Right atrium auricular region (tissue), 2 donors: ENCODE data around the gene HADHB. TPM values are rescaled to one million over a fixed set of nuclear protein-coding genes. Genes with fewer than 3 reads are reported as not detected.
"Not testable (repeated sequence)": the region's sequence is repeated elsewhere in the genome, so short reads cannot be mapped to it uniquely, and the experiment has no call there.

ENCODE experiments used
- DNase-seq: peaks from one replicate; pipeline ENCODE4 v3.0.0-alpha.2; 2019; ENCODE audit warnings: low spot score
- H3K27ac ChIP-seq, 2 donors: fragments of 200-600 bp; sonication (generic); 1 replicate in 1 of 2; 2 replicates in 1 of 2; pipeline ENCODE4 v1.5.1; 2016 to 2019
- H3K27me3 ChIP-seq, 2 donors: fragments of 200-600 bp; sonication (generic); one replicate each; pipeline versions ENCODE4 v1.5.1 to v1.6.0; 2017 to 2019
- H3K36me3 ChIP-seq: fragments of 200-600 bp; sonication (generic); one replicate; pipeline ENCODE4 v1.5.1; 2016
- H3K4me1 ChIP-seq, 2 donors: fragments of 200-600 bp; sonication (generic); one replicate each; pipeline versions ENCODE4 v1.5.1 to v1.6.0; 2017 to 2019
- H3K4me3 ChIP-seq, 2 donors: fragments of 200-600 bp; sonication (generic); 1 replicate in 1 of 2; 2 replicates in 1 of 2; pipeline ENCODE4 v1.5.1; 2017 to 2019; ENCODE audit warnings: mild to moderate bottlenecking in 1 of 2, moderate library complexity in 1 of 2
- H3K9me3 ChIP-seq, 2 donors: fragments of 200-600 bp; sonication (generic); one replicate each; pipeline ENCODE4 v1.5.1; 2019
- CTCF ChIP-seq, 2 donors: fragments of 200-600 bp; sonication (generic); IDR thresholded peaks; one replicate each; pipeline ENCODE4 v1.5.1; 2019; ENCODE audit warnings: antibody characterized with exemption in 2 of 2
- total RNA-seq, 2 donors: library from RNA; depleted of rRNA; stranded (reverse); fragments of >200 nt; gene quantifications; one replicate each; pipeline ENCODE4 v1.1.0, GENCODE V29; 2016

The HADHB gene
- total RNA-seq, 2 donors from 2014 or later: 756 to 770 TPM

GRCh38 chr2:26318950-26319349 is 74.2 kb downstream of the HADHB start:
- no peaks in the 10 kb centered on the region for H3K4me1 ChIP-seq
- no peak overlapping the region for H3K27ac ChIP-seq
- H3K4me3 ChIP-seq: no peak overlapping the region
- no peaks in the 10 kb centered on the region for H3K36me3 ChIP-seq
- no peak for DNase-seq
- no peak for TF ChIP-seq CTCF (IDR thresholded peaks at IDR 0.05)
- no peaks in the 10 kb centered on the region for H3K9me3 ChIP-seq
- H3K27me3 ChIP-seq: no peaks in the 10 kb centered on the region

GRCh38 chr2:26324479-26324878 is 79.7 kb downstream of the HADHB start:
- H3K4me1 ChIP-seq, H3K4me3 ChIP-seq, DNase-seq, H3K27ac ChIP-seq, H3K9me3 ChIP-seq, H3K36me3 ChIP-seq, H3K27me3 ChIP-seq: not testable (repeated sequence)

GRCh38 chr2:26324903-26325302 is 80.2 kb downstream of the HADHB start:
- no peak overlapping the region for H3K27ac ChIP-seq
- H3K36me3 ChIP-seq: no peaks in the 10 kb centered on the region
- TF ChIP-seq CTCF (IDR thresholded peaks at IDR 0.05): no peak
- H3K27me3 ChIP-seq: no peaks in the 10 kb centered on the region
- DNase-seq: no peak
- H3K4me1 ChIP-seq: no peaks in the 10 kb centered on the region
- H3K4me3 ChIP-seq: no peak overlapping the region
- no peaks in the 10 kb centered on the region for H3K9me3 ChIP-seq

GRCh38 chr2:26325851-26326250 is 81.1 kb downstream of the HADHB start:
- Histone ChIP-seq H3K27ac (no peak overlapping the region), H3K36me3 (no peaks in the 10 kb centered on the region), H3K27me3 (no peaks in the 10 kb centered on the region), H3K4me3 (no peak overlapping the region), H3K4me1 (no peaks in the 10 kb centered on the region), H3K9me3 (no peaks in the 10 kb centered on the region)
- TF ChIP-seq CTCF (IDR thresholded peaks at IDR 0.05): no peak
- no peak for DNase-seq

- Histone ChIP-seq H3K4me1 (no peaks in the 10 kb centered on the region), H3K27me3 (no peaks in the 10 kb centered on the region), H3K36me3 (no peaks in the 10 kb centered on the region), H3K27ac (no peak overlapping the region), H3K4me3 (no peak overlapping the region), H3K9me3 (no peaks in the 10 kb centered on the region)
- TF ChIP-seq CTCF (IDR thresholded peaks at IDR 0.05): no peak
- DNase-seq: no peak
Measured at GRCh38 chr2:26326514-26326913, 81.8 kb downstream of the HADHB start.

- no peak for TF ChIP-seq CTCF (IDR thresholded peaks at IDR 0.05)
- Histone ChIP-seq H3K27ac (no peak overlapping the region), H3K36me3 (no peaks in the 10 kb centered on the region), H3K4me3 (no peak overlapping the region), H3K4me1 (no peaks in the 10 kb centered on the region), H3K27me3 (no peaks in the 10 kb centered on the region), H3K9me3 (no peaks in the 10 kb centered on the region)
- no peak for DNase-seq
Measured at GRCh38 chr2:26327291-26328272, 82.8 kb downstream of the HADHB start.

GRCh38 chr2:26329083-26329482 is 84.3 kb downstream of the HADHB start:
- H3K27me3 ChIP-seq, H3K4me1 ChIP-seq, DNase-seq, H3K27ac ChIP-seq, H3K36me3 ChIP-seq, H3K4me3 ChIP-seq, H3K9me3 ChIP-seq: not testable (repeated sequence)
